Measurements from ENCODE around the gene APLP1.

The APLP1 gene

GRCh38 chr19:35852029-35852780, 16.2 kb upstream of the APLP1 start, which contains the start of gene NPHS1:
TSS of gene NPHS1 (minus strand) at chr19:35852504. CDS start at chr19:35851837, 667 bp downstream.
- no peak for DNase-seq (ENCODE audit: low read depth in 2 of 2)

DNA sequence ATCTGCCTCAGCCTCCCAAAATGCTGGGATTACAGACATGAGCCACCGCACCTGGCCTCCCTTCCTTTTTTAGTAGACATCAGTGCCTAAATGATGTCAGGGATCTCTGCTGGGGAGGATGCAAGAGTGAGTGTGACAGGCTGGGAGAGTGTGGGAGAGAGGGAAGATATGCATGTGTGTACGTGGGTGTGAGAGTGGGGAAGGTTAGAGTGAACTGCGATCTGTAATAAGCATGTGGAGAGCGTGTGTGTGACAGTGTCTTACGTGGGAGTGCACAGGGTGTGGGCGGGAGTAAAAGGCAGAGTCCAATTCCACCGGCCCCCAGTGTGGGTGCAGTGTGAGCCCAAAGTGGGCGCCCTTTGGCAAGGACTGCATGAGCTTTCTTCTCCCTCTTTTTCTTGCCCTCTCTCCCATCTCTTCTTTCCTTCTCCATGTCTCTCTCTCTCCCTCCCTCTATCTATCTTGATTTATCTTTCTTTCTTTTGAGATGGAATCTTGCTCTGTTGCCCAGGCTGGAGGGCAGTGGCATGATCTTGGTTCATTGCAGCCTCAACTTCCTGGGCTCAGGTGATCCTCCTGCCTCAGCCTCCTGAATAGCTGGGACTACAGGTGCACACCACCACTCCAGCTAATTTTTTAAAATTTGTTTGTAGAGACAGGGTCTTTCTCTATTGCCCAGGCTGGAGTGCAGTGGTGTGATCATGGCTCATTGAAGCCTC, 15.2 kb upstream of the APLP1 start:
- no peak for DNase-seq (ENCODE audit: low read depth in 2 of 2)

GRCh38 chr19:35856546-35857149, 11.7 kb upstream of the APLP1 start, which contains the start of gene KIRREL2:
TSS of gene KIRREL2 (plus strand) at chr19:35856911. CDS start at chr19:35857120, 209 bp downstream.
- DNase-seq (ENCODE audit: low read depth in 2 of 2), result no peak

DNA sequence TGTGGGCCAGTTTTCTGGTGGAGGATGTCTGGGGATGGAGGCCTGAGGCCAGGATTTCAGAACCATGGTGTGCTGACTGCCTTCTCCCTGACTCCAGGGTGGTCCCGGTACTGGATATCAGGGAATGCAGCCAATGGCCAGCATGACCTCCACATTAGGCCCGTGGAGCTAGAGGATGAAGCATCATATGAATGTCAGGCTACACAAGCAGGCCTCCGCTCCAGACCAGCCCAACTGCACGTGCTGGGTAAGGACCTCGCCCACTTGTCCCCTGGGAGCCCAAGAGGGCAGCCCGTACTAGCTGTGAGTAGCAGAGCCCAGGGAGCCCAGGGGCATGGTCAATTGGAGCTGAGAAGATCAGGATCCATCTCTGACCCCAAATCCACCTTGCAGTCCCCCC, 10.1 kb upstream of the APLP1 start:
- no peak for DNase-seq (ENCODE audit: low read depth in 2 of 2)

DNA sequence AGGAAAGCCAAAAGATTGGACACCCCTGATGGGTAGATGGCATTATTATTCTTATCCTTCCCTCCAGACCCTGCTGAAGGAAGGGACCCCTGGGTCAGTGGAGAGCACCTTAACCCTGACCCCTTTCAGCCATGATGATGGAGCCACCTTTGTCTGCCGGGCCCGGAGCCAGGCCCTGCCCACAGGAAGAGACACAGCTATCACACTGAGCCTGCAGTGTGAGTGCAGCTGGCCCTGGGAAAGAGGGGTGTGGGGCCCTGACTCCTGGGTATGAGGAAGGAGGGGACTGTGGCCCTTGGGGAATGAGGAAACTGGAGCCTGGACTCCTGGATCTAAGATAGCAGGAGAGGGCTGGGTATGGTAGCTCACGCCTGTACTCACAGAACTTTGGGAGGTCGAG, 9.0 kb upstream of the APLP1 start:
- DNase-seq (ENCODE audit: low read depth in 2 of 2), result no peak

DNA sequence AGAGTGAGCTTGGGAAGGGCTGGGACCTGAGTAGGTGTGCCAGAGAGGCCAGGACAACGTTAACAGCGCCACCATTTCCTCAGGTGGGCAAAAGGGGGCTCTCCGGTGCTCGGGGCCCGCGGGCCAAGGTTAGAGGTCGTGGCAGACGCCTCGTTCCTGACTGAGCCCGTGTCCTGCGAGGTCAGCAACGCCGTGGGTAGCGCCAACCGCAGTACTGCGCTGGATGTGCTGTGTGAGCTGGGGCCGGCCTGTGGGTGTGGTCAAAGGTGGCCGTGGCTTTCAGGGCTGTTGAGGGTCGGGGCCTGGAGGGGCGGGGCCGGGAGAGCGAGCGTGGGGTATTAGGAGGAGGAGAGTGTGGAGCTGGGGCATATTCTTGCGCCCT, 7.9 kb upstream of the APLP1 start:
- DNase-seq (ENCODE audit: low read depth in 2 of 2), result no peak

GRCh38 chr19:35860818-35861639, 7.3 kb upstream of the APLP1 start:
- no peak for DNase-seq (ENCODE audit: low read depth in 2 of 2)

DNA sequence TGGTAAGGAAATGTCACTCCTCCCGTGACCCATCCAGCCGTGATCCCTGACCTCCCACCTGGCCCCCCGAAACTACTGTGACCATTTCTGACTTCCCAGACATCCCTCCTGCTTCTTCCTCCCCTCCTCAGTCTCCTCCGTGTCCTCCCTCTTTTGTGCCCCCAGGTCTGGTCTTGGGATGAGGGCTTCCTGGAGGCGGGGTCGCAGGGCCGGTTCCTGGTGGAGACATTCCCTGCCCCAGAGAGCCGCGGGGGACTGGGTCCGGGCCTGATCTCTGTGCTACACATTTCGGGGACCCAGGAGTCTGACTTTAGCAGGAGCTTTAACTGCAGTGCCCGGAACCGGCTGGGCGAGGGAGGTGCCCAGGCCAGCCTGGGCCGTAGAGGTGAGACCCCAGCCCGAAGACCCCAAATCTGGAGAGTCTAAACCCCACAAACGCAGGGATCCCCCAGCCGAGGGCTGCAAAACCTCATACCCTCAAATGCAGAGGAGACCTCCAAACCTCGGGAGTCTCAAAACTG, 6.7 kb upstream of the APLP1 start:
- no peak for DNase-seq (ENCODE audit: low read depth in 2 of 2)

DNA sequence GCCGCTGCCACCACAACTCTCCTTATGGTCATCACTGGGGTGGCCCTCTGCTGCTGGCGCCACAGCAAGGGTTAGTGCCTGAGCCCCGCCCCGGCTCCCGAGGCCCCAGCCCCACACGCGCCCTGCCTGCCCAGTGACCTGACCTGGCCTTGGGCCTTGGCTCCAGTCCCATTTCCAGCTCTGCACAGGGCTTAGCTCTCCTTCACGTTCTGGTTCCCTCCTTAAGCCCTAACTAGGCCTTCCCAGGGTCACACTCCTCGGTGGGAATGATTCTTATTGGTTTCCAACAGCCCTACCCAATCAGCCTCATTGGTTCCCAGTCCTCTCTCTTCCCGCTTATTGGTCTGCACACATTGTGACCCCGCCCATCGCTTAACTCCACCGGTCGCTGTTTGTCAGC, 5.8 kb upstream of the APLP1 start:
- DNase-seq (ENCODE audit: low read depth in 2 of 2), result no peak

DNA sequence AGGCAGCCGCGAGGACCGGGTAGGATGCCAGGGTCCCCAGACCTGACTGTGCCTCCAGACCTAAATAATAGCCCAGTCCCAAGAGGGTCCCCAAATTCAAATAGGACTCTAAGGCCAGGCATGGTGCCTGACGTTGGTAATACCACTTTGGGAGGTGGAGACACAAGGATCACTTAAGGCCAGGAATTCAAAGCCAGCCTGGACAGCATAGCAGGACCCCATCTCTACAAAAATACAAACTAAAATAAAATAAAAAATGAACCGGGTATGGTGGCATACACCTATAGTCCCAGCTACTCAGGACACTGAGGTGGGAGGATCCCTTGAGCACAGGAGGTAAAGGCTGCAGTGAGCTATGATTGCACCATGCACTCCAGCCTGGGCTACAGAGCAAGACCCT, 5.4 kb upstream of the APLP1 start:
- DNase-seq (ENCODE audit: low read depth in 2 of 2), result no peak

DNA sequence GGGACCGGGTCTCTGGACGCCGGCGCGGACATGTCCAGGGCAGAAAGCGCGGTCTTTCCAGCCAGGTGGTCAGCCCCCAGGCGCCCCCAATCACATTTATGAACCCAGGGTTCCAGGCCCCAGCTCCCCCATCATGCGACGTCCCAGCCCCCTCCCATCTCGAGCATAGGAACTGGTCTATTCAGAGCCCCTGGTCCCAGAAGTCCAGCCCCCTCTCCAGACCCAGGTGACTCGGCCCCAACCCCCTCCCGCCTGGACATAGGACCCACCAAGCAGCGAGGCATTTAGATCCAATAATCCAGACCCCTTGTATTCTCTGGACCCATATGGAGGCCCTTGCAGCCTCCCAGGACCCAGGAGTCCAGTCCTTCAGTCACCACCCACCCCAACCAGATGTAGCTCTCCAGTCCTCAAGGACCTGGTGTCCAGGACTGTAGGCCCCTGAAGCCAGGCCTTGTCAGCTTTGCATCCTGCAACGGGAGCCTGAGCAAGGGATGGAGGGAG, 501 bp downstream of the APLP1 start:
- no peak for DNase-seq (ENCODE audit: low read depth in 2 of 2)

DNA sequence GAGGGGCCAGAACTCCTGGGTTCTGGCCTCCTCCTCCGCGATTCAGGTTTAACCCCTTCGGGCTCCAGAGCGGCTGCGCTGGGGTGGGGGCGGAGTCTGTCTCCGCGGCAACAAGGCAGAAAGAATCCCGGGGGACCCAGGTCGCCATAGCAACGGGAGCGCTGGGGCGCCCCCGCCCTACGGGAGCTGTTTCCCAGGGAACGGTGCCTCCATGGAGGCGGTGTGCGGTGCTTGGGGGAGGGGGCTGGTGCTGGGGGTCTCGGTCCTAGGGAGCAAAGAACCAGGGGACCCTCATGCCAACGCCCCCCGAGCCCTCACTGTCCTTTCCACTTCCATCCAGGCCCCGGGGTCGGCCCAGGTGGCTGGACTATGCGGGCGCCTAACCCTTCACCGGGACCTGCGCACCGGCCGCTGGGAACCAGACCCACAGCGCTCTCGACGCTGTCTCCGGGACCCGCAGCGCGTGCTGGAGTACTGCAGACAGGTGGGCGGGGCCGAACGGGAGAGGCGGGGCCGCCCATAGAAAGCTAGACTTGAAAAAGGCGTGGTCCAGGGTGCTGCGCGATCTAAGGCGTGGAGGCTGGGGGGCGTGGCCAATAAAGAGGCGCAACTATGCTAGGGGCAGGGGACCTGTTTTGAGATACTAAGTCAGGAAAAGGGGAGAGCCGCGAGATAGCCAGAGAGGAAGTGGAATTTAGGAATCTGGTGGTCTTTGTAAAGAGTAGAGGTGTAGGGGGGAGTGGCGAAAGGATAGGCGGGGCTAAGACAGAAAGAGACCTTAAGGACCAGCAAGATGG, 1.2 kb downstream of the APLP1 start:
- peak; percentile 66 to 79 for DNase-seq (ENCODE audit: low read depth in 2 of 2)

GRCh38 chr19:35870124-35870736, 1.9 kb downstream of the APLP1 start:
- DNase-seq (ENCODE audit: low read depth in 2 of 2), result peak in 1 of 2 donors; percentile 42

DNA sequence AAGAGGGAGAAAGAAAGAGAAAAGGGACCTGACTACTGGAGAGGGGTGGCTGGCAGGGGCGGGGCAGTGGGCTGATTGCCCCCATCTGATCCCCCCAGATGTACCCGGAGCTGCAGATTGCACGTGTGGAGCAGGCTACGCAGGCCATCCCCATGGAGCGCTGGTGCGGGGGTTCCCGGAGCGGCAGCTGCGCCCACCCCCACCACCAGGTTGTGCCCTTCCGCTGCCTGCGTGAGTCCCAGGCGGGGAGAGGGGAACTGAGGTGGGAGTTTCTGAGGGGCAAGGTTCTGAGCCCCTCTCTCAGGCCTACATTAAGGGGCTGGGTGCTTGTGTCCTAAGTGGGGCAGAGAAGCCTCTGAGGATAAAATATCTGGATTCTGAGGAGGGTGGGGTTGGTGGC, 2.4 kb downstream of the APLP1 start:
- no peak for DNase-seq (ENCODE audit: low read depth in 2 of 2)

DNA sequence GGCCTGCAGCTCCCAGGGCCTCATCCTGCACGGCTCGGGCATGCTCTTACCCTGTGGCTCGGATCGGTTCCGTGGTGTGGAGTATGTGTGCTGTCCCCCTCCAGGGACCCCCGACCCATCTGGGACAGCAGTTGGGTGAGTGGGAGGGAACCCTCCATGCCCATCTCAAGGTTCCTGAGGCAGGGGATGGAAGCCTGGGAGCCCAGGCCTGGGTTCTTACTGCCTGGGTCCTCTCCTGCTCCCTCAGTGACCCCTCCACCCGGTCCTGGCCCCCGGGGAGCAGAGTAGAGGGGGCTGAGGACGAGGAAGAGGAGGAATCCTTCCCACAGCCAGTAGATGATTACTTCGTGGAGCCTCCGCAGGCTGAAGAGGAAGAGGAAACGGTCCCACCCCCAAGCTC, 3.2 kb downstream of the APLP1 start:
- DNase-seq (ENCODE audit: low read depth in 2 of 2), result no peak

DNA sequence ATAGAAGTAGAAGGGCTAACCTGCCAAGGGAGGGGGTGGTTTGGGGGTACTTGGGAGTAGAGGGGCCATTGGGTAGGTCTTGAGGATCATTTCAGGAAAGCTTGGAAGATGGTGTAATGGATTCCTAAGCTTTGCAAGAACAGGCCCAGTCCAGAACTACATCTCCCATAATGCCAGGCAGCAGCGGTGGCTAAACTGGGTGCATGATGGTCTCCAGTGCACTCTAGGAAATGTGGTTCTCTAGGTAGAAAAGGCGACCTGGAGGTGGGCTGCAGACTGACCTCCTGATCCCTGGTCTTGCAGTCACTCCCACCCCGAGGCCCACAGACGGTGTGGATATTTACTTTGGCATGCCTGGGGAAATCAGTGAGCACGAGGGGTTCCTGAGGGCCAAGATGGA, 3.8 kb downstream of the APLP1 start:
- no peak for DNase-seq (ENCODE audit: low read depth in 2 of 2)

- DNase-seq (ENCODE audit: low read depth in 2 of 2), result no peak
Observed at GRCh38 chr19:35874392-35874930, 6.1 kb downstream of the APLP1 start.

DNA sequence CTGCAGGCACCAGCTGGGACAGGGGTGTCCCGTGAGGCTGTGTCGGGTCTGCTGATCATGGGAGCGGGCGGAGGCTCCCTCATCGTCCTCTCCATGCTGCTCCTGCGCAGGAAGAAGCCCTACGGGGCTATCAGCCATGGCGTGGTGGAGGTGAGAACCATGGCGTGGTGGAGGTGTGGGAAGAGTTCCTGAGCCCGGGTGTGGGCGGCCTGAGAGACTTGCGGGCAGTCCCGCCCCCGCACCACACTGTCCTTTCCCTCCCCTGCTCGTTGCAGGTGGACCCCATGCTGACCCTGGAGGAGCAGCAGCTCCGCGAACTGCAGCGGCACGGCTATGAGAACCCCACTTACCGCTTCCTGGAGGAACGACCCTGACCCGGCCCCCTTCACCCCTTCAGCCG, 10.7 kb downstream of the APLP1 start:
- DNase-seq (ENCODE audit: low read depth in 2 of 2), result no peak

- peak; percentile 62 to 80 for DNase-seq (ENCODE audit: low read depth in 2 of 2)
Observed at GRCh38 chr19:35879770-35880317, 11.5 kb downstream of the APLP1 start.

All from activated CD4-positive, alpha-beta T cell treated with anti-CD3 and anti-CD28 coated beads for 24 hours (primary cell).